ENCODE measurements around the gene TGFBR1. TPM values are rescaled to one million over a fixed set of nuclear protein-coding genes. Genes with fewer than 3 reads are reported as not detected.

TGFBR1 gene
- total RNA-seq, 2 donors from 2014 or later = 8.0 to 15.4 TPM

DNA sequence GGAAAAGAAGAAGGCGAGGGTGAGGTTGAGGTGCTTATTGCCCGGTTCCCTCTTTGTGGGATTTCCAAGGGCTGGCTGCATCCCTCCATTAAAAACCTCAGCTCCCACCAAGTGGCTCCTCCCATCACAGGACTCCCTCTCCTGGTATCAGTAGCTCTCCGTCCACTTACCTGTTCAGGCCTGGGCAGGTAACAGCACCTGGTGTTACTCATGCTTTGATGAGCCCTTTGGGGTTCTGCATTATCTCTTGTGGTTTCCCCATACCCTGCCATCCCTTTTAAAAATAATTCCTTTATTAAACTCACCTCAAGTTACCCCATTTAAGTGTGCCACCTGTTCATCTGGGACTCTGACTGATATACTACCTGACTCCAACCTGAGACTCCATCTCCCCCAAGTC is 17.5 kb upstream of the TGFBR1 start:
- no peak for DNase-seq (ENCODE audit: low spot score)
- TF ChIP-seq, protein P1, sequence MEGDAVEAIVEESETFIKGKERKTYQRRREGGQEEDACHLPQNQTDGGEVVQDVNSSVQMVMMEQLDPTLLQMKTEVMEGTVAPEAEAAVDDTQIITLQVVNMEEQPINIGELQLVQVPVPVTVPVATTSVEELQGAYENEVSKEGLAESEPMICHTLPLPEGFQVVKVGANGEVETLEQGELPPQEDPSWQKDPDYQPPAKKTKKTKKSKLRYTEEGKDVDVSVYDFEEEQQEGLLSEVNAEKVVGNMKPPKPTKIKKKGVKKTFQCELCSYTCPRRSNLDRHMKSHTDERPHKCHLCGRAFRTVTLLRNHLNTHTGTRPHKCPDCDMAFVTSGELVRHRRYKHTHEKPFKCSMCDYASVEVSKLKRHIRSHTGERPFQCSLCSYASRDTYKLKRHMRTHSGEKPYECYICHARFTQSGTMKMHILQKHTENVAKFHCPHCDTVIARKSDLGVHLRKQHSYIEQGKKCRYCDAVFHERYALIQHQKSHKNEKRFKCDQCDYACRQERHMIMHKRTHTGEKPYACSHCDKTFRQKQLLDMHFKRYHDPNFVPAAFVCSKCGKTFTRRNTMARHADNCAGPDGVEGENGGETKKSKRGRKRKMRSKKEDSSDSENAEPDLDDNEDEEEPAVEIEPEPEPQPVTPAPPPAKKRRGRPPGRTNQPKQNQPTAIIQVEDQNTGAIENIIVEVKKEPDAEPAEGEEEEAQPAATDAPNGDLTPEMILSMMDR (IDR thresholded peaks at IDR 0.05) = no peak
- no peaks in the 10 kb centered on the region for H3K27me3 ChIP-seq
- no peak overlapping the region for H3K27ac ChIP-seq
- no peaks in the 10 kb centered on the region for H3K36me3 ChIP-seq
- no peak overlapping the region for H3K4me3 ChIP-seq
- no peaks in the 10 kb centered on the region for H3K4me1 ChIP-seq
- peaks cover 0 to 4% of the 10 kb centered on the region in 2 donors for H3K9me3 ChIP-seq

DNA sequence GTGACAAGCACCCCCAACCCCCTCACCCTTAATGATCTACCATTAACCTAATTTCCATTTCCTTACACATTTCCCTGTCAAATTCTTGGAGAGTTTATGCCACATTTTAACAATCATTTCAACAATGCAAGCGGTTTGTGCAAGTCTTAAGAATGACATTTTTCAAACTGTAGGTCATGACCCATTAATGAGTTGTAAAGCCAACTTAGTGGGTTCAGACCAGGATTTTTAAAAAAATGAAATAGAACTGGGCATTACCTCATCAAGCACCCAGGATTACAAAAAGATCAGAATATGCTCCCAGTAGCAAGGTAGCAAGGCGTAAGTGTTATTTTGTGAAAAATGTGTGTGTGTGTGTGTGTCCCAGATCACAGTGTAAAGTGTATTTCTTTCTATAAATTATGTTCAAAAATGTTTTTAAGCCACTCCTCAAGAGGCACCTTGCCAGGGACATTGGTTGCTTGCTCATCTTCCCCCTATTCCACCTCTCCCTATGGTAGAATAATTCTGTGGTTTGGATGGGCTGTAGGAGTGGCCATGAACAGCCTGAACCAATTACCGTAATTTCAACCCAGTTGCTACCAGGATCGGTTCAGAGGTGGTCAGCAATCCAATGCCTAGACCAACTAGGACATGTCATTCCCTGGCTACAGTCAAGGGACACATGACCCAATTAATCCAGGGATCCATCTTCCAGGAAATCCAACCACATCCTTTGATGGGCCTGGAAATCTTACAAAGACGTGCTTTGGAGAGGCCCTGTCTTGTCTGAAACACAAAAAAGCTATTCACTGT is 14.4 kb upstream of the TGFBR1 start:
- Histone ChIP-seq H3K4me3 (no peak overlapping the region), H3K27ac (no peak overlapping the region), H3K9me3 (peaks cover 0 to 4% of the 10 kb centered on the region in 2 donors), H3K4me1 (no peaks in the 10 kb centered on the region), H3K36me3 (no peaks in the 10 kb centered on the region), H3K27me3 (no peaks in the 10 kb centered on the region)
- TF ChIP-seq, protein P1 (IDR thresholded peaks at IDR 0.05) = no peak
- DNase-seq (ENCODE audit: low spot score) = no peak

DNA sequence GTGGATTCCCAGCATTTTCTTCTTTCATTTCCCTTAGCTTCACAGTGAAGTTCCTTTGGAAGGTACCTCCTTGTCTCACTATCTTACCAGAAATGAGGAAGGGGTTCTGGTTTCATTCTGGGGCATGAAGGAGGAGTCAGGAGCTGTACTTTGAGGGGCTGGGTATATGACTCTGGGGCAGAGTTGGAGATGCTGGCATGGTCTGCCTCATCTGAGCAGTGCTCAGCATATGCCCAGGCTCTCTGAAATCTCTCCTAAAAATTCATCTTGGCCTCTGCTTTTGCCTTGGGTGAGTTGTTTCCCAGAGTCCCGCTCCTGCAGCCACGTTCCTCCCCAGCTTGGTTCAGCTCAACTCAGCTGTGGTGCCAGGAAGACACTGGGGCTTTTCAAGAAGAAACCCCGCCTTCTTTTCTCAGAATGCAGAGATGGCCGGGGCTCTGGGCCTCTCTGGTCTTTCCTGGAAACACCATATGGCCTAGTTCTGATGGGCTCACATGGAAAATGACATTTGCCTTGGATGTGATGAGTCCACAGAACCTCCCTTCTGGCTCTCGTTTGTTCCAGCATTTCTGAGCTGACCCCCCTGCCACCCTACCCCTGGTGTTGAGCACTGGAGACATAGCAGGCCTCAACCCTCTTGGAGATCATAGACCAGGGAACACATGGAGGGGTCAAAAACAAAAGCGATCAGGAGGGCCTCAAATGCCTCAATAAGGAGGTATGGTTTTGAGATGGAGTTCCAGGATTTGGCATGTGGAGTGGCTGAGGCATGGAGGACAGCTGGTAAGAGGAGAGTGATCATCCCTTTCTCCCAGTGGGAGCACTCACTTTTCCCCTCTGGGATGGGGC is 12.0 kb upstream of the TGFBR1 start:
- no peak overlapping the region for H3K4me3 ChIP-seq
- no peak overlapping the region for H3K27ac ChIP-seq
- peaks cover 0 to 4% of the 10 kb centered on the region in 2 donors for H3K9me3 ChIP-seq
- no peaks in the 10 kb centered on the region for H3K36me3 ChIP-seq
- no peak for DNase-seq (ENCODE audit: low spot score)
- H3K27me3 ChIP-seq = no peaks in the 10 kb centered on the region
- TF ChIP-seq, protein P1 (IDR thresholded peaks at IDR 0.05) = no peak
- H3K4me1 ChIP-seq = no peaks in the 10 kb centered on the region

DNA sequence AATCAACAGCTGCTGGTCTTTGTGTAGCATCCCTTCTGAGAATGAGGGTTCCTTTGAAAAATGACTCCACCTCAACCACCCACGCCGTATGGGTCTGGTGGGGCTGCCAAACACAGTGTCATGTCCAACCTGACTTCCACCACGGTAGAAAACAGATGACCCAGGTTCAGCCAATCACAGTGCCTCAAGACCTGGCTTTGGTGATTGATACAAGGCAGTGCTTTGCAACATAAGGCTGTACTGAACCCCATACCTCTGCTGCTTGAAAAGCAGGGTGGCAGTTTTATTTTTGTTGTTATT is 11.5 kb upstream of the TGFBR1 start:
- no peaks in the 10 kb centered on the region for H3K36me3 ChIP-seq

DNA sequence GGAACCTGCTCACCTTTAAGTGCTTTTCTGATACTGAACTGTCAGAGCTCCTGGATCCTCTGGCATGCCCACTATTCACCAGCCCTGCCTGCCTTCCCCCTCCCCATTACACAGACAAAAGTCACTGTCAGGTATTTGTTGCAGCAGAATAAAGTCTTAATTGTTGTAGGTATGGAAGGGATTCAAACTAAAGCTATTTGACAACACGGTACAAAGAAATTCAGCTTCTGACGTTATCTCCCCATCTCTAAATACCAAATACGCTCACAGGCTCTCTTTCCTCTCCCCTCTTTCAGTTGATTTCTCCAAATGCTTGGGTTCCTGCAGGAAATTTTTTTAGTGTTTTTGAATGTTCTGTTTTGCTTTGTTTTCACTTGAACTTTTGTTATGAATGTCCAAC is 9.3 kb upstream of the TGFBR1 start:
- TF ChIP-seq, protein P1 (IDR thresholded peaks at IDR 0.05) = no peak
- Histone ChIP-seq H3K27ac (no peak overlapping the region), H3K4me1 (no peaks in the 10 kb centered on the region), H3K9me3 (no peaks in the 10 kb centered on the region), H3K4me3 (no peak overlapping the region), H3K27me3 (no peaks in the 10 kb centered on the region), H3K36me3 (no peaks in the 10 kb centered on the region)
- DNase-seq (ENCODE audit: low spot score) = no peak

More for the DNA sequence above, 11.5 kb upstream of the TGFBR1 start:
- Histone ChIP-seq H3K9me3 (peaks cover 0 to 4% of the 10 kb centered on the region in 2 donors), H3K27me3 (no peaks in the 10 kb centered on the region), H3K4me1 (no peaks in the 10 kb centered on the region), H3K27ac (no peak overlapping the region), H3K4me3 (no peak overlapping the region)
- no peak for DNase-seq (ENCODE audit: low spot score)
- TF ChIP-seq, protein P1 (IDR thresholded peaks at IDR 0.05) = no peak

All from right atrium auricular region (tissue), 2 donors.